Measurements from ENCODE around the gene MXD4. TPM values are rescaled to one million over a fixed set of nuclear protein-coding genes. Genes with fewer than 3 reads are reported as not detected.

Gene MXD4
- total RNA-seq: 10 to 100 TPM; 33.3 to 62.6 (median 47.6) TPM

DNA sequence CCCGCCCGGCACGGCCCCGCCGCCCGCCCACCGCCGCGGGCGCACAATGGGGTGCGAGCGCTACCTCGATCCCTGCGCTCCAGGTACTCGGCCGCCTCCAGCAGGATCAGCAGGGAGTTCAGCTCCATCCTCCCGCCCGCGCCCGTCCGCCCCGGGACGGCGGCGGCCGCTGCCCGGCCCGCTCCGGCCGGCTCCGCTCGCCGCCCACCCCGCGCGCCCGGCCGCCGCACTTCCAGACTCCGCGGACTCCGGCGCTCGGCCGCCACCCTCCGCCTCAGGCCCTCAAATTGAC lies at the start of gene MXD4:
Gene MXD4 (minus strand): TSS at position 257 of the 292 bp plus-strand sequence. CDS start 129 bp downstream, at position 128.
- intact Hi-C loops (cut with DNase I; ENCODE audit: low total_unique reads): no loop called here
- peak within 1 kb of the TSS; percentile 67 for H3K4me3 ChIP-seq (ENCODE audit: low read depth, poor library complexity, severe bottlenecking)
- TF ChIP-seq, protein P1, sequence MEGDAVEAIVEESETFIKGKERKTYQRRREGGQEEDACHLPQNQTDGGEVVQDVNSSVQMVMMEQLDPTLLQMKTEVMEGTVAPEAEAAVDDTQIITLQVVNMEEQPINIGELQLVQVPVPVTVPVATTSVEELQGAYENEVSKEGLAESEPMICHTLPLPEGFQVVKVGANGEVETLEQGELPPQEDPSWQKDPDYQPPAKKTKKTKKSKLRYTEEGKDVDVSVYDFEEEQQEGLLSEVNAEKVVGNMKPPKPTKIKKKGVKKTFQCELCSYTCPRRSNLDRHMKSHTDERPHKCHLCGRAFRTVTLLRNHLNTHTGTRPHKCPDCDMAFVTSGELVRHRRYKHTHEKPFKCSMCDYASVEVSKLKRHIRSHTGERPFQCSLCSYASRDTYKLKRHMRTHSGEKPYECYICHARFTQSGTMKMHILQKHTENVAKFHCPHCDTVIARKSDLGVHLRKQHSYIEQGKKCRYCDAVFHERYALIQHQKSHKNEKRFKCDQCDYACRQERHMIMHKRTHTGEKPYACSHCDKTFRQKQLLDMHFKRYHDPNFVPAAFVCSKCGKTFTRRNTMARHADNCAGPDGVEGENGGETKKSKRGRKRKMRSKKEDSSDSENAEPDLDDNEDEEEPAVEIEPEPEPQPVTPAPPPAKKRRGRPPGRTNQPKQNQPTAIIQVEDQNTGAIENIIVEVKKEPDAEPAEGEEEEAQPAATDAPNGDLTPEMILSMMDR (IDR thresholded peaks at IDR 0.05): no peak
- no peak for TF ChIP-seq POLR2A (IDR thresholded peaks at IDR 0.05)
- DNase-seq (ENCODE audit: low spot score in 2 of 2): peak in 1 of 2 donors; percentile 84
- 0% methylated on average over 17 of the region's 46 CpGs; no CpG with 5 or more reads in 1 of the 2 donors for WGBS, 2 donors

- DNase-seq (ENCODE audit: low spot score in 2 of 2): no peak
- TF ChIP-seq, protein P1 (IDR thresholded peaks at IDR 0.05): no peak
- no peak for TF ChIP-seq POLR2A (IDR thresholded peaks at IDR 0.05)
- intact Hi-C loops (cut with DNase I; ENCODE audit: low total_unique reads): no loop called here
- 92 to 93% methylated on average over 10 of the region's 10 CpGs for WGBS, 2 donors
- no peak overlapping the region for H3K4me3 ChIP-seq (ENCODE audit: low read depth, poor library complexity, severe bottlenecking)
Measured at GRCh38 chr4:2306773-2307410, 45.0 kb upstream of the MXD4 start.

DNA sequence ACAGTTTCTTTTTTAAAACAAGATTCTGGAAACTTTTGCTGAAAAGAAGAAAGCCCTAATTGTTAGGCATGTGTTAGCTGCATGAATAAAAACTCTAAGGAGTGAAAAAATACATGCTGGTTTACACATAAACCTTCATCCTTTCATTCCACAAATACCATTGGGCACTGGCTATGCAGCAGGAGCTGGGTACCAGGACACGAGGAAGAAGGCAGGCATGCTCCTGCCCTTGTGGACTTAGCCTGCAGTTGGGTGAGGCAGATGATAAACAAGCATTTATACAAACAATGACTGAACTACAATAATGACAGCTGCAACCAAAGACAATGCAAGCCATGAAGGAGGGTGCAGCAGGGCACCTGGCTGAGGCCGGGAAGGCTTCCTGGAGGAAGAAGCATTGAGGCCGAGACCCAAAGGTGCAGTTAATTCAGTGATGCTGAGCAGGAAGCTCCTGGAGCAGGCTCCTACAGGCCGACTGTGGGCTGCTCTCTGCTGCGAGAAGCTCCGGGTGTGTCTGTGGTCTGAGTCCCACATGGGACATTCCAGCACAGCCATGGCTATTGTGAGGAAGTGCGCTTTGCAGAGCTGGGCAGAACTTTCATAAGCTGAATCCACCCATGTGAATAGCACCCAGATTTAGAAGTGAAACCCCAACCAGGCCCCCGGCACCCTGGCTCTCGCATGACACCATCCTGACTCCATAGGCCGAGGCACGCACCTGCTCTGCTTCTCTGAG lies 44.0 kb upstream of the MXD4 start:
- H3K4me3 ChIP-seq (ENCODE audit: low read depth, poor library complexity, severe bottlenecking): no peak overlapping the region
- WGBS, 2 donors: 76 to 78% methylated on average over 11 of the region's 11 CpGs
- no peak for DNase-seq (ENCODE audit: low spot score in 2 of 2)
- intact Hi-C loops (cut with DNase I; ENCODE audit: low total_unique reads): no loop called here
- TF ChIP-seq POLR2A (IDR thresholded peaks at IDR 0.05): no peak

DNA sequence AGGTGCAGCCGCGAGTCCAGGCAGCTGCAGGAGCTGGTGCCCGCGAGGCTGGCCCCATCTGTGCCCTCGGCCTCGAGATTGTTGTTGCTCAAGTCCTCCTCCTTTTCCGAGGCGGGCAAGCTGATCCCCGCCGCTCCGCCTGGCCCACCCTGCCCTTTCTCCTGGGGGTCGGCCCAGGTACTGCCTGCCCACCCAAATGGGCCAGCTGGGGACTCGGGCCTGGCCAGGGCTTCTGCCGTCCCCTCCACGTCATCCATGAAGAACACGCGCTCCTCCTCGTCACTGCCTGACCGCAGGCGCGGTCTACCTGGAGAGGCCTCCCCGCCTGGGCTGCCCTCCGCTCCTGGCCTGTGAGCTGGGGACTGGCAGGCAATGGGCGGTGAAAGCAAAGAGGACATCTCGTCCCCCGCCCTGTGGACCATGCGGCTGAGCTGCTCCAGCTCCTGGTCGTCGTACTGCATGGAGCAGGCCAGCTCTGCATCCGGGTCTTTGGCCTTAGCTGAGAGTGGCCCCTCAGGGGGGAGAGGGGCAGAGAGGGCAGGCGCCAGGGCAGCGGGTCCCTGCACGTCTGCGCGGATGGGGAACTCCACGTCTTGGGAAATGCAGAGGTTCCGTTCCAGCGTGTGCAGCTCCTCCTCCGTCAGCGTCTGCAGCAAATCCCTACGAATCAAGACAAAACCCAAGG lies 43.1 kb upstream of the MXD4 start:
- TF ChIP-seq, protein P1 (IDR thresholded peaks at IDR 0.05): no peak
- TF ChIP-seq POLR2A (IDR thresholded peaks at IDR 0.05): no peak
- no peak for DNase-seq (ENCODE audit: low spot score in 2 of 2)
- 91 to 92% methylated on average over 38 to 41 of the region's 41 CpGs for WGBS, 2 donors
- intact Hi-C loops (cut with DNase I; ENCODE audit: low total_unique reads): no loop called here
- H3K4me3 ChIP-seq (ENCODE audit: low read depth, poor library complexity, severe bottlenecking): no peak overlapping the region

GRCh38 chr4:2304321-2304876 lies 42.5 kb upstream of the MXD4 start:
- TF ChIP-seq POLR2A (IDR thresholded peaks at IDR 0.05): no peak
- TF ChIP-seq, protein P1 (IDR thresholded peaks at IDR 0.05): no peak
- intact Hi-C loops (cut with DNase I; ENCODE audit: low total_unique reads): no loop called here
- no peak overlapping the region for H3K4me3 ChIP-seq (ENCODE audit: low read depth, poor library complexity, severe bottlenecking)
- DNase-seq (ENCODE audit: low spot score in 2 of 2): no peak
- WGBS, 2 donors: 95 to 96% methylated on average over 28 to 32 of the region's 32 CpGs
